Measurements from ENCODE around the gene ELF1. TPM values are rescaled to one million over a fixed set of nuclear protein-coding genes. Genes with fewer than 3 reads are reported as not detected.
"Not testable (repeated sequence)": the region's sequence is repeated elsewhere in the genome, so short reads cannot be mapped to it uniquely, and the experiment has no call there.

ELF1 gene
- total and polyA plus RNA-seq, 4 donors = 20.7 to 41.3 (median 33.8) TPM

GRCh38 chr13:41048640-41049039 is 29.5 kb upstream of the ELF1 start:
- no peak overlapping the region for H3K4me3 ChIP-seq (ENCODE audit: low read depth, low read length)
- no peaks in the 10 kb centered on the region for H3K36me3 ChIP-seq (ENCODE audit: control insufficient read depth, insufficient read depth, low read length)
- 93% methylated on average over 5 of the region's 5 CpGs for WGBS (ENCODE audit: insufficient coverage)
- H3K27ac ChIP-seq (ENCODE audit: low read depth, low read length) = no peak overlapping the region
- no peaks in the 10 kb centered on the region for H3K9me3 ChIP-seq (ENCODE audit: control insufficient read depth, insufficient read depth, low read length)
- no peak for DNase-seq (ENCODE audit: low read depth in 4 of 6, low spot score in 6 of 6)
- no peaks in the 10 kb centered on the region for H3K4me1 ChIP-seq (ENCODE audit: control insufficient read depth, insufficient read depth, low read length)
- H3K27me3 ChIP-seq (ENCODE audit: control insufficient read depth, insufficient read depth, low read length) = no peaks in the 10 kb centered on the region

GRCh38 chr13:41042419-41042818 is 23.3 kb upstream of the ELF1 start:
- H3K9me3 ChIP-seq (ENCODE audit: control insufficient read depth, insufficient read depth, low read length); H3K27ac ChIP-seq (ENCODE audit: low read depth, low read length); H3K4me1 ChIP-seq (ENCODE audit: control insufficient read depth, insufficient read depth, low read length); DNase-seq (ENCODE audit: low read depth in 4 of 6, low spot score in 6 of 6); H3K27me3 ChIP-seq (ENCODE audit: control insufficient read depth, insufficient read depth, low read length); H3K36me3 ChIP-seq (ENCODE audit: control insufficient read depth, insufficient read depth, low read length); H3K4me3 ChIP-seq (ENCODE audit: low read depth, low read length): not testable (repeated sequence)
- WGBS (ENCODE audit: insufficient coverage) = no CpG with 5 or more reads among the region's 4 CpGs

GRCh38 chr13:41040584-41041334 is 21.6 kb upstream of the ELF1 start:
- H3K36me3 ChIP-seq (ENCODE audit: control insufficient read depth, insufficient read depth, low read length) = no peaks in the 10 kb centered on the region
- 95% methylated on average over 5 of the region's 9 CpGs for WGBS (ENCODE audit: insufficient coverage)
- H3K4me3 ChIP-seq (ENCODE audit: low read depth, low read length) = no peak overlapping the region
- H3K27me3 ChIP-seq (ENCODE audit: control insufficient read depth, insufficient read depth, low read length) = no peaks in the 10 kb centered on the region
- no peaks in the 10 kb centered on the region for H3K9me3 ChIP-seq (ENCODE audit: control insufficient read depth, insufficient read depth, low read length)
- no peak overlapping the region for H3K27ac ChIP-seq (ENCODE audit: low read depth, low read length)
- DNase-seq (ENCODE audit: low read depth in 4 of 6, low spot score in 6 of 6) = no peak
- no peaks in the 10 kb centered on the region for H3K4me1 ChIP-seq (ENCODE audit: control insufficient read depth, insufficient read depth, low read length)

- Histone ChIP-seq H3K27me3 (ENCODE audit: control insufficient read depth, insufficient read depth, low read length) (no peaks in the 10 kb centered on the region), H3K36me3 (ENCODE audit: control insufficient read depth, insufficient read depth, low read length) (no peaks in the 10 kb centered on the region), H3K9me3 (ENCODE audit: control insufficient read depth, insufficient read depth, low read length) (no peaks in the 10 kb centered on the region), H3K27ac (ENCODE audit: low read depth, low read length) (no peak overlapping the region), H3K4me3 (ENCODE audit: low read depth, low read length) (no peak overlapping the region), H3K4me1 (ENCODE audit: control insufficient read depth, insufficient read depth, low read length) (no peaks in the 10 kb centered on the region)
- DNase-seq (ENCODE audit: low read depth in 4 of 6, low spot score in 6 of 6) = no peak
These were observed 20.6 kb upstream of the ELF1 start for GRCh38 chr13:41039746-41040145.

- not testable (repeated sequence) for H3K27me3 ChIP-seq (ENCODE audit: control insufficient read depth, insufficient read depth, low read length); H3K9me3 ChIP-seq (ENCODE audit: control insufficient read depth, insufficient read depth, low read length); H3K36me3 ChIP-seq (ENCODE audit: control insufficient read depth, insufficient read depth, low read length); DNase-seq (ENCODE audit: low read depth in 4 of 6, low spot score in 6 of 6); H3K4me1 ChIP-seq (ENCODE audit: control insufficient read depth, insufficient read depth, low read length); H3K27ac ChIP-seq (ENCODE audit: low read depth, low read length); H3K4me3 ChIP-seq (ENCODE audit: low read depth, low read length)
- no CpG with 5 or more reads among the region's 5 CpGs for WGBS (ENCODE audit: insufficient coverage)
These were observed 17.4 kb upstream of the ELF1 start for GRCh38 chr13:41036557-41036956.

GRCh38 chr13:41034881-41035280 is 15.8 kb upstream of the ELF1 start:
- Histone ChIP-seq H3K27me3 (ENCODE audit: control insufficient read depth, insufficient read depth, low read length) (no peaks in the 10 kb centered on the region), H3K4me1 (ENCODE audit: control insufficient read depth, insufficient read depth, low read length) (no peaks in the 10 kb centered on the region), H3K9me3 (ENCODE audit: control insufficient read depth, insufficient read depth, low read length) (no peaks in the 10 kb centered on the region), H3K36me3 (ENCODE audit: control insufficient read depth, insufficient read depth, low read length) (no peaks in the 10 kb centered on the region), H3K27ac (ENCODE audit: low read depth, low read length) (no peak overlapping the region), H3K4me3 (ENCODE audit: low read depth, low read length) (no peak overlapping the region)
- DNase-seq (ENCODE audit: low read depth in 4 of 6, low spot score in 6 of 6) = no peak
- 95% methylated on average over 2 of the region's 5 CpGs for WGBS (ENCODE audit: insufficient coverage)

GRCh38 chr13:41034382-41034781 is 15.3 kb upstream of the ELF1 start:
- Histone ChIP-seq H3K27me3 (ENCODE audit: control insufficient read depth, insufficient read depth, low read length) (no peaks in the 10 kb centered on the region), H3K4me1 (ENCODE audit: control insufficient read depth, insufficient read depth, low read length) (no peaks in the 10 kb centered on the region), H3K9me3 (ENCODE audit: control insufficient read depth, insufficient read depth, low read length) (no peaks in the 10 kb centered on the region), H3K36me3 (ENCODE audit: control insufficient read depth, insufficient read depth, low read length) (no peaks in the 10 kb centered on the region), H3K4me3 (ENCODE audit: low read depth, low read length) (no peak overlapping the region), H3K27ac (ENCODE audit: low read depth, low read length) (no peak overlapping the region)
- WGBS (ENCODE audit: insufficient coverage) = no CpG with 5 or more reads among the region's 4 CpGs
- DNase-seq (ENCODE audit: low read depth in 4 of 6, low spot score in 6 of 6) = no peak

- Histone ChIP-seq H3K36me3 (ENCODE audit: control insufficient read depth, insufficient read depth, low read length) (no peaks in the 10 kb centered on the region), H3K27me3 (ENCODE audit: control insufficient read depth, insufficient read depth, low read length) (no peaks in the 10 kb centered on the region), H3K4me3 (ENCODE audit: low read depth, low read length) (no peak overlapping the region), H3K27ac (ENCODE audit: low read depth, low read length) (no peak overlapping the region), H3K9me3 (ENCODE audit: control insufficient read depth, insufficient read depth, low read length) (no peaks in the 10 kb centered on the region), H3K4me1 (ENCODE audit: control insufficient read depth, insufficient read depth, low read length) (no peaks in the 10 kb centered on the region)
- DNase-seq (ENCODE audit: low read depth in 4 of 6, low spot score in 6 of 6) = no peak
- no CpG with 5 or more reads among the region's 2 CpGs for WGBS (ENCODE audit: insufficient coverage)
These were observed 13.7 kb upstream of the ELF1 start for GRCh38 chr13:41032691-41033376.

- DNase-seq (ENCODE audit: low read depth in 4 of 6, low spot score in 6 of 6) = no peak
- Histone ChIP-seq H3K4me1 (ENCODE audit: control insufficient read depth, insufficient read depth, low read length) (no peaks in the 10 kb centered on the region), H3K27me3 (ENCODE audit: control insufficient read depth, insufficient read depth, low read length) (no peaks in the 10 kb centered on the region), H3K9me3 (ENCODE audit: control insufficient read depth, insufficient read depth, low read length) (no peaks in the 10 kb centered on the region), H3K4me3 (ENCODE audit: low read depth, low read length) (no peak overlapping the region), H3K27ac (ENCODE audit: low read depth, low read length) (no peak overlapping the region), H3K36me3 (ENCODE audit: control insufficient read depth, insufficient read depth, low read length) (no peaks in the 10 kb centered on the region)
- 100% methylated on average over 1 of the region's 2 CpGs for WGBS (ENCODE audit: insufficient coverage)
These were observed 10.5 kb upstream of the ELF1 start for GRCh38 chr13:41029629-41030028.

GRCh38 chr13:41028051-41028450 is 8.9 kb upstream of the ELF1 start:
- H3K9me3 ChIP-seq (ENCODE audit: control insufficient read depth, insufficient read depth, low read length) = no peaks in the 10 kb centered on the region
- no CpG with 5 or more reads among the region's 2 CpGs for WGBS (ENCODE audit: insufficient coverage)
- H3K27ac ChIP-seq (ENCODE audit: low read depth, low read length) = no peak overlapping the region
- H3K4me3 ChIP-seq (ENCODE audit: low read depth, low read length) = no peak overlapping the region
- no peaks in the 10 kb centered on the region for H3K27me3 ChIP-seq (ENCODE audit: control insufficient read depth, insufficient read depth, low read length)
- no peaks in the 10 kb centered on the region for H3K36me3 ChIP-seq (ENCODE audit: control insufficient read depth, insufficient read depth, low read length)
- no peak for DNase-seq (ENCODE audit: low read depth in 4 of 6, low spot score in 6 of 6)
- no peaks in the 10 kb centered on the region for H3K4me1 ChIP-seq (ENCODE audit: control insufficient read depth, insufficient read depth, low read length)

All from spinal cord (tissue), 10 donors.